T-helper 17 cell (primary cell): Measurements from ENCODE around the gene SPTLC2. TPM values are rescaled to one million over a fixed set of nuclear protein-coding genes. Genes with fewer than 3 reads are reported as not detected.
A peak's percentile ranks its signal among the peaks of the same experiment; 100 is the strongest.

ENCODE experiments used
- ATAC-seq: fragments of 150-1000 bp; cut with Tn5 transposase; 2 replicates; pipeline ENCODE4 v1.10.0; 2021; ENCODE audit warnings: mild to moderate bottlenecking, moderate library complexity
- DNase-seq, 3 donors: peaks; one replicate each; pipeline versions ENCODE4 v3.0.0 to v3.0.0-alpha.2; 2020 to 2021
- H3K9me3 ChIP-seq: one replicate; pipeline ENCODE4 v1.7.0; 2013; ENCODE audit warnings: low read length, mild to moderate bottlenecking; ENCODE audit not compliant: control insufficient read depth, poor library complexity, severe bottlenecking
- H3K27ac Mint-ChIP-seq: one replicate; pipeline ENCODE4 v1.8.0; 2022; ENCODE audit warnings: mild to moderate bottlenecking, moderate library complexity, mixed read lengths
- H3K27me3 Mint-ChIP-seq: one replicate; pipeline ENCODE4 v1.8.0; 2022; ENCODE audit warnings: mixed read lengths
- H3K36me3 Mint-ChIP-seq: one replicate; pipeline ENCODE4 v1.8.0; 2022; ENCODE audit warnings: low read depth, mixed read lengths
- H3K4me1 Mint-ChIP-seq: one replicate; pipeline ENCODE4 v1.8.0; 2022; ENCODE audit warnings: mild to moderate bottlenecking, mixed read lengths
- H3K4me3 Mint-ChIP-seq: one replicate; pipeline ENCODE4 v1.8.0; 2022; ENCODE audit warnings: mild to moderate bottlenecking, moderate library complexity, mixed read lengths
- total RNA-seq, 4 donors: library from RNA in 2 of 4; stranded (reverse) in 2 of 4; gene quantifications; one replicate each; pipeline ENCODE4 v1.2.3 and lab custom pipeline; 2022 to 2026

SPTLC2 gene
- total RNA-seq, 2 donors from 2014 or later, result 22.0 to 22.3 TPM

- peaks cover 21% of the 10 kb centered on the region for H3K36me3 Mint-ChIP-seq
- H3K27me3 Mint-ChIP-seq, result no peaks in the 10 kb centered on the region
- H3K27ac Mint-ChIP-seq, result no peak overlapping the region
Observed at GRCh38 chr14:77520555-77520954, 95.9 kb downstream of the SPTLC2 start.

GRCh38 chr14:77516126-77516525 is 100.3 kb downstream of the SPTLC2 start:
- peaks cover 6% of the 10 kb centered on the region for H3K4me1 Mint-ChIP-seq
- ATAC-seq, result no peak
- H3K27me3 Mint-ChIP-seq, result no peaks in the 10 kb centered on the region
- no peak overlapping the region for H3K4me3 Mint-ChIP-seq
- no peak for DNase-seq
- no peaks in the 10 kb centered on the region for H3K9me3 ChIP-seq
- H3K36me3 Mint-ChIP-seq, result peaks cover 17% of the 10 kb centered on the region
- H3K27ac Mint-ChIP-seq, result no peak overlapping the region

More at GRCh38 chr14:77520555-77520954, 95.9 kb downstream of the SPTLC2 start:
- ATAC-seq (no peak), DNase-seq (no peak)
- H3K9me3 ChIP-seq, result no peaks in the 10 kb centered on the region
- Mint-ChIP-seq H3K4me1 (peaks cover 13% of the 10 kb centered on the region), H3K4me3 (no peak overlapping the region)

- Mint-ChIP-seq H3K36me3 (peaks cover 8% of the 10 kb centered on the region), H3K27ac (no peak overlapping the region), H3K27me3 (no peaks in the 10 kb centered on the region), H3K4me3 (no peak overlapping the region), H3K4me1 (no peaks in the 10 kb centered on the region)
- H3K9me3 ChIP-seq, result no peaks in the 10 kb centered on the region
- ATAC-seq (no peak), DNase-seq (no peak)
Observed at GRCh38 chr14:77511486-77512162, 104.8 kb downstream of the SPTLC2 start.

- no peaks in the 10 kb centered on the region for H3K9me3 ChIP-seq
- H3K4me1 Mint-ChIP-seq, result no peaks in the 10 kb centered on the region
- no peak overlapping the region for H3K27ac Mint-ChIP-seq
- DNase-seq, result no peak
- H3K27me3 Mint-ChIP-seq, result no peaks in the 10 kb centered on the region
- H3K4me3 Mint-ChIP-seq, result no peak overlapping the region
- peaks cover 8% of the 10 kb centered on the region for H3K36me3 Mint-ChIP-seq
- no peak for ATAC-seq
Observed at GRCh38 chr14:77509366-77509765, 107.1 kb downstream of the SPTLC2 start.

GRCh38 chr14:77508876-77509275 is 107.6 kb downstream of the SPTLC2 start:
- DNase-seq, result no peak
- no peak overlapping the region for H3K4me3 Mint-ChIP-seq
- no peaks in the 10 kb centered on the region for H3K9me3 ChIP-seq
- H3K27me3 Mint-ChIP-seq, result no peaks in the 10 kb centered on the region
- H3K27ac Mint-ChIP-seq, result no peak overlapping the region
- no peaks in the 10 kb centered on the region for H3K4me1 Mint-ChIP-seq
- ATAC-seq, result no peak
- H3K36me3 Mint-ChIP-seq, result peaks cover 8% of the 10 kb centered on the region

GRCh38 chr14:77508249-77508648 is 108.2 kb downstream of the SPTLC2 start:
- Mint-ChIP-seq H3K4me3 (no peak overlapping the region), H3K36me3 (peaks cover 8% of the 10 kb centered on the region)

GRCh38 chr14:77507762-77508161 is 108.7 kb downstream of the SPTLC2 start:
- ATAC-seq, result no peak
- Mint-ChIP-seq H3K27me3 (no peaks in the 10 kb centered on the region), H3K4me1 (no peaks in the 10 kb centered on the region), H3K4me3 (no peak overlapping the region), H3K27ac (no peak overlapping the region), H3K36me3 (peaks cover 8% of the 10 kb centered on the region)
- no peak for DNase-seq
- no peaks in the 10 kb centered on the region for H3K9me3 ChIP-seq

More at GRCh38 chr14:77508249-77508648, 108.2 kb downstream of the SPTLC2 start:
- DNase-seq (no peak), ATAC-seq (no peak)
- no peaks in the 10 kb centered on the region for H3K4me1 Mint-ChIP-seq
- no peaks in the 10 kb centered on the region for H3K9me3 ChIP-seq
- H3K27me3 Mint-ChIP-seq, result no peaks in the 10 kb centered on the region
- H3K27ac Mint-ChIP-seq, result no peak overlapping the region

- DNase-seq, result no peak
- no peaks in the 10 kb centered on the region for H3K36me3 Mint-ChIP-seq
Observed at GRCh38 chr14:77505031-77505430, 111.4 kb downstream of the SPTLC2 start.

GRCh38 chr14:77503138-77503537 is 113.3 kb downstream of the SPTLC2 start:
- DNase-seq, result no peak
- Mint-ChIP-seq H3K27ac (no peak overlapping the region), H3K36me3 (no peaks in the 10 kb centered on the region), H3K4me3 (no peak overlapping the region), H3K27me3 (peaks cover 16% of the 10 kb centered on the region), H3K4me1 (peaks cover 7% of the 10 kb centered on the region)
- no peak for ATAC-seq
- H3K9me3 ChIP-seq, result no peaks in the 10 kb centered on the region

More at GRCh38 chr14:77505031-77505430, 111.4 kb downstream of the SPTLC2 start:
- Mint-ChIP-seq H3K27ac (no peak overlapping the region), H3K4me3 (no peak overlapping the region), H3K27me3 (peaks cover 6% of the 10 kb centered on the region), H3K4me1 (no peaks in the 10 kb centered on the region)
- no peak for ATAC-seq
- H3K9me3 ChIP-seq, result no peaks in the 10 kb centered on the region

- no peaks in the 10 kb centered on the region for H3K36me3 Mint-ChIP-seq
- H3K4me1 Mint-ChIP-seq, result peaks cover 9% of the 10 kb centered on the region
- H3K9me3 ChIP-seq, result no peaks in the 10 kb centered on the region
- peaks cover 25% of the 10 kb centered on the region for H3K27me3 Mint-ChIP-seq
- no peak overlapping the region for H3K27ac Mint-ChIP-seq
- DNase-seq (no peak), ATAC-seq (no peak)
- no peak overlapping the region for H3K4me3 Mint-ChIP-seq
Observed at GRCh38 chr14:77502109-77502782, 114.2 kb downstream of the SPTLC2 start.

GRCh38 chr14:77498984-77499527 is 117.4 kb downstream of the SPTLC2 start:
- no peaks in the 10 kb centered on the region for H3K9me3 ChIP-seq
- ATAC-seq, result peak; percentile 27
- no peaks in the 10 kb centered on the region for H3K36me3 Mint-ChIP-seq
- H3K27me3 Mint-ChIP-seq, result peaks cover 42% of the 10 kb centered on the region
- DNase-seq, result no peak
- H3K27ac Mint-ChIP-seq, result no peak overlapping the region
- H3K4me3 Mint-ChIP-seq, result peak overlapping the region; percentile 66
- peaks cover 9% of the 10 kb centered on the region for H3K4me1 Mint-ChIP-seq

- H3K27me3 Mint-ChIP-seq, result peaks cover 42% of the 10 kb centered on the region
- H3K27ac Mint-ChIP-seq, result no peak within 1 kb of the TSS
- ATAC-seq (peak; percentile 86), DNase-seq (no peak)
- no peaks in the 10 kb centered on the region for H3K9me3 ChIP-seq
- no peaks in the 10 kb centered on the region for H3K36me3 Mint-ChIP-seq
- peaks cover 9% of the 10 kb centered on the region for H3K4me1 Mint-ChIP-seq
- peak within 1 kb of the TSS; percentile 83 for H3K4me3 Mint-ChIP-seq
Observed at GRCh38 chr14:77498120-77498979, 118.1 kb downstream of the SPTLC2 start, which contains the start of gene ISM2. ISM2 (minus strand) TSS chr14:77498816; CDS start chr14:77498793, 23 bp downstream.

GRCh38 chr14:77495334-77495733 is 121.1 kb downstream of the SPTLC2 start:
- Mint-ChIP-seq H3K27me3 (peaks cover 39% of the 10 kb centered on the region), H3K4me1 (peaks cover 9% of the 10 kb centered on the region), H3K36me3 (no peaks in the 10 kb centered on the region), H3K27ac (no peak overlapping the region), H3K4me3 (no peak overlapping the region)
- H3K9me3 ChIP-seq, result no peaks in the 10 kb centered on the region
- DNase-seq, result no peak
- ATAC-seq, result no peak
